ENCODE results near the gene COX6A1.
"Not testable (repeated sequence)": the region's sequence is repeated elsewhere in the genome, so short reads cannot be mapped to it uniquely, and the experiment has no call there.

COX6A1 gene

DNA sequence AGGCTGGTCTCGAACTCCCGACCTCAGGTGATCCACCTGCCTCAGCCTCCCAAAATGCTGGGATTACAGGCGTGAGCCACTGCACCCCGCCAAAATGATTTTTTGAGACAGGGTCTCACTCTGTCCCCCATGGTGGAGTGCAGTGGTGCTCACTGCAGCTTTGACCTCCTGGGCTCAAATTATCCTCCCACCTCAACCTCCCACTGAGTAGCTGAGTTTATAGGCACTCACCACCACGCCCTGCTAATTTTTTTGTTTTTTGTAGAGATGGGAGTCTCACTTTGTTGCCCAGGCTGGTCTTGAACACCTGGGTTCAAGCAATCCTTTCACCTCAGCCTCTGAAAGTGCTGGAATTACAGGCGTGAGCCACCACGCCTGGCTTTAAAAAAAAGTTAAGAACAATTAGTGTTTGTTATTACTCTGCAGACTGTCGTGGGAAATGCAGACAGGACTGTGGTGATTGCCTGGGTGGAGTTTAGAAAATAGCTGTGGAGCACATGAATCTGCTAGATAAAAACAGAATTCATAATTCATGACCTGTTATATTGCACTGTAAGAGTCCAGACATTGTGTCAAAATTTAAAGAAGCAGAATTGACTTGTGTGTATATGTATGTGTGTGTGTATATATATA is 9.2 kb upstream of the COX6A1 start:
- no peak for DNase-seq (ENCODE audit: low spot score)

DNA sequence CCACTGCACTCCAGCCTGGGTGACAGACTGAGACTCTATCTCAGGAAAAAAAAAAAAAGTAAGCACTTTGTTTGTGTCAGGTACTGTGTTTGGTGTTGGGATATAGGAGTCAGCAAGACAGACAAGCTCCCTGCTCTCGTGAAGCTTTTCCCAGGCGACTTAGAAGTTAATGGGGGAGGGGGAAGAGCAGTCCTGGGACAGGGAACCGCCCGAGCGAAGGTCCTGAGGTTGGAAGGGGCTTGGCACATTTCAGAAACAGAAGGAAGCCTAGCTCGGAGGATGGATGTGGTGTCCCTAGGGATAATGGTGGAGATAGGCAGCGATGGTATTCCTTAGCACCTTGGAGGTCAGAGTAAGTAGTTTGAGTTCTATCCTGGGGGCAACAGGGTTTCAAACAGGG is 8.5 kb upstream of the COX6A1 start:
- no peak for DNase-seq (ENCODE audit: low spot score)

DNA sequence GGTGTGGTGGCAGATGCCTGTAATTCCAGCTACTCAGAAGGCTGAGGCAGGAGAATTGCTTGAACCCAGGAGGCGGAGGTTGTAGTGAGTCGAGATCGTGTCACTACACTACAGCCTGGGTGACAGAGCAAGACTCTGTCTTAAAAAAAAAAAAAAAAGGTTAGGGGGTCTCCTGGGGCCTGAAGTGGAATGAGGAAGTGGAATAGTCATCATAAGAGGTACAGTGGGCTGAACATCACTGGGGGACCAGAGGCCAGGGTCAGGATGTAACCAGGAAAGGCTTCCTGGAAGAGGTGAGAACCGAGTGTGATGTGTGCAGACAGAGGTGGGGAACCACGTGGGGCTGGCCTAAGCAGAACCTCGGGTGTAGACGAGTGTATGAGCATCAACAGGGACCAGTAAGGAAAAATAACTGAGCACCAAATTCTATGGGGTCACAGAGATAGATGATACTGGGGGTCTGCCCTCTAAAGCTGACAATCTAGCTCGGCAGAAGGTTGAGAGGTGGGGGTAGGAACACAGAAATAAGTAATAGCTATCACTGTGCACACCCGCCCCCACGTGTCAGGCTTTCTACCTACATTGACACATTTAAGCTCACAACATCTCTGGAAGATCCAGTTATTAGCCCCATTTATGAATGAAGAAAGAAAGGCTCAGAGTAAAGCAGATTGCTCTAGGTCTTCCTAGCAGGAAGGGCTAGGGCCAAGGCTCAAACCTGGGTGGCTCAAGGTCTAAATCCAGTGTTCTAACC is 5.0 kb upstream of the COX6A1 start:
- no peak for DNase-seq (ENCODE audit: low spot score)

DNA sequence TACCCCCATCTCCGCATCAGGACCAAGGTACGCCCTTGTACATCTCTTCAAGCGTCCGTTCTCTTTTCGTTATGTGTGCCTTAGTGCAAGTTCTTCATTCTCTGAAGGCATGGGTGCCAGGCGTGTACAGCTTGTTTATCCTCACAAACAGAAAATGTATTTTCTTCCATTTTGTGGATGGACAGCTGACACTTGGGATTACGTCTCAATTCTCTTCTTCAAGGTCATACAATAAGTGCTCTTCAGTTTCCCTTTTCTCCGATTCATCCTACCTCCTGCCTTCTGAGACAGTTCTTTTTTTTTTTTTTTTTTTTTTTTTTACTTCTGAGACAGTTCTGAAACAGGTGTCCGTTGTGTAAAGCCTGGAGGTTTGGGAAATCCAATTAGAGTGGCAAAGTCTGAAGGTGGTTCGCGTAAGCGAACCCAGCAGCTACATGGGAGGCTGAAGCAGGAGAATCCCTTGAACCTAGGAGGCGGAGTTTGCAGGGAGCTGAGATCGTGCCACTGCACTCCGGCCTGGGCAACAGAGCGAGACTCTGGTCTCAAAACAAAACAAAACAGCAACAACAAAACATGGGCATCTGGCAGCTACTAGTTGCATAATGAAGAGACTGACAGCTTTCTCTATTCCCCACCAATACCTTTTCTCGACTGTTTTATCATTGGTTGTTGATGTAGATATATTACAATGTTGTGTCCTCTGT is 734 bp downstream of the COX6A1 start:
- DNase-seq (ENCODE audit: low spot score): no peak

DNA sequence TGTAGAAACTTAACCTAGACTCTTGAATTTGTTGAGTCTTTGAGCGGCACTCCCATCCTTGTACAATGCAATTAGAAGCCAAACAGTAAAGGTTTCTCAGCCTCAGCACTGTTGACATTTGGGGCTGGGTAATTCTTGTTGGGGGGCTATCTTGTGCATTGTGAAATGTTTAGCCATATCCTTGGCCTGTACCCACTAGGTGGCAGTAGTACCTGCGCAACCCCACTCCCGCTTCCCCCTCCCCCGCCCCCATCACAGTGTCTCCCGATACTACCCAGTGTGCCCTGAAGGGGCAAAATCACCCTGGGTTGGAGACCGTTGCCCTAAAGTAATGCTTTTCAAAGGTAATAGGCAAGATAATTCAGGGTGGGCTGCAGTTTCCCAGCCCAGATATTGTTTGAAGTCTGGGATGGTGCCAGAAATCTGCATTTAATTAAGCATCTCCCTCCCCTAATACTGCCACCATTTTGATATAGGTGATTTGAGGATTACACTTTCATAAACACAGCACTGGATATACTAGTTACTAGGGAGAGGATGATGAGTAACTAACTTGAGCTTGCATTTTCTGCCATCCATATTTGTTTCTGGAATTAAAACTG is 1.8 kb downstream of the COX6A1 start:
- DNase-seq (ENCODE audit: low spot score): peak; percentile 86

DNA sequence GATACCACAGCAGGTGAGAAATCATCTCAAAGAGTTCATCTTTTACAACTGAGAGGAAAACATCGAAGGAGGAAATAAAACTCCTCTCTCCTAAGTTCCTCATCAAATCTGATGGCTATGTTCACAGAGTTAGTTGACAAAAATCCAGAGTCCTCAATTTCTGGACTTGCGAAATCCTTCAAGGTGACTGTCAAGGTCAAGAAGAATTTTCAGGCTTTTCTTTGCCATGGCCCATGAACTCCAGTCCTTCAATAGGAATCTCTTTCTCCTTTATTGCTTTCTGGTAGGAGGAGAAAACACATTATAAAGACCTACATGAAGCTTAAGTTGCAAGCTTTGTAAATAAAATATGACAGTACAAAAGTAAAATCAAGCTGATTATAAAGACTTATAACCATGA is 6.8 kb downstream of the COX6A1 start:
- DNase-seq (ENCODE audit: low spot score): no peak

DNA sequence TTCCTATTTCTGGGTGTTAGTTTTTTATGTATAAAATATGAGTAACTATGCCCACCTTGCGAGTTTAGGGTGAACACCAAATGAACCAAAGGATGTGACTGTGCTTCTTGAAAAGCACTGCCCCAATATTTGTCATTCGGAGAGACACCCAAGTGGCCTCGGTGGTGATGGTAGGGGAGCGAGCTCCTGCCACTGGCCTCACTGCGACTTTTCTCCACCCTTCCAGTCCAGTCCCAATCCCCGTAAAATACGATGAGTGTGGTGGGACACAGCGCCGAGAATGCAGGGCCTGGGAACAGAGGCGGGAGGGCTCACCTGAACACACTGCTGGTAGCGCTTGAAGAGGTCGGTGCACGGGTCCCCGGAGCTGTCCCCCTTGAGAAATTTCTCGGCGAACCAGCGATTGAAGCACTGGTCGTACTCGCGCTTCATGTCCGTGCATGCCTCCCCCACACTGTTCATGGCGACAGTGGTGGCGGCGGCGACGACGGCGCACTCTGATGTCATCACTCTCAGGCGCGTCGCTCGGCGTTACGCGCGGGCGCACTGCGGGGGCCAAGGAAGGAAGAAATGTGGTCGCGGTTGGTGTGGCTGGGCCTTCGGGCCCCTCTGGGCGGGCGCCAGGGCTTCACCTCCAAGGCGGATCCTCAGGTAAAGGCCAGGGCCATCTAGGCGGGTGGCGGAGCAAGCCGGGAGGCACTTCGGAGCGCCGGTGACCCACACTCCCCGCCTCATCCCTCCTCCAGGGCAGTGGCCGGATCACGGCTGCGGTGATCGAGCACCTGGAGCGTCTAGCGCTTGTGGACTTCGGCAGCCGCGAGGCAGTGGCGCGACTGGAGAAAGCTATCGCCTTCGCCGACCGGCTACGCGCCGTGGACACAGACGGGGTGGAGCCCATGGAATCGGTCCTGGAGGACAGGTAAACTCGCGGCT is 8.3 kb downstream of the COX6A1 start, which contains the start of the genes GATC and TRIAP1:
GATC (plus strand) TSS at position 534 of the 933 bp plus-strand sequence; CDS start at position 571, 37 bp downstream.
TRIAP1 (minus strand) TSS at position 474 of the 933 bp plus-strand sequence; CDS start at position 462, 12 bp downstream.
- DNase-seq (ENCODE audit: low spot score): peak; percentile 98

DNA sequence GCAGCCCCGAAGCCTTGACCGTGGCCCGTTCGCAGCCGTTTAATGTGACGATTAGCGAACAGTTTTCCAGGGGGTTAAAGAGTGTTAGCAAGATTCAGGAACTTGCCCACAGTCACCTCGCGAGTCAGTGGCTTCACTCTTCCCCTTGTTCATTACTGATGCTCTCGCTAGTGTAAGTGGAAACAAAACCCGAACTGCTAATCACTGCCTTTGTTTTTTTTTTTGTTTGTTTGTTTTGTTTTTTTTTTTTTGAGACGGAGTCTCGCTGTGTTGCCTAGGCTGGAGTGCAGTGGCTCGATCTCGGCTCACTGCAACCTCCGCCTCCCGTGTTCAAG is 8.9 kb downstream of the COX6A1 start:
- DNase-seq (ENCODE audit: low spot score): not testable (repeated sequence)

DNA sequence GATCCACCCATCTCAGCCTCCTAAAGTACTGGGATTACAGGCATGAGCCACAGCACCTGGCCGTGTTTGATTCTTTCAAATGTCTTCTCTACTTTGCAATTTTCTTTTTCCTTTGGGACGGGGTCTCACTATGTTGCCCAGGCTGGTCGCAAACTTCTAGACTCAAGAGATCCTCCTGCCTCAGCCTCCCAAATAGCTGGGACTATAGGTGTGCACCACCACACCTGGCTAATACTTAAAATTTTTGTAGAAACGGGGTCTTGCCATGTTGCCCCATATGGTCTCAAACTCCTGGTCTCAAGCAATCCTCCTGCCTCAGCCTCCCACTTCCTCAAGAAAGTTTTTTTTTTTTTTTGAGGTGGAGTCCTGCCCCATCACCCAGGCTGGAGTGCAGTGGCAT is 10.1 kb downstream of the COX6A1 start:
- DNase-seq (ENCODE audit: low spot score): no peak

DNA sequence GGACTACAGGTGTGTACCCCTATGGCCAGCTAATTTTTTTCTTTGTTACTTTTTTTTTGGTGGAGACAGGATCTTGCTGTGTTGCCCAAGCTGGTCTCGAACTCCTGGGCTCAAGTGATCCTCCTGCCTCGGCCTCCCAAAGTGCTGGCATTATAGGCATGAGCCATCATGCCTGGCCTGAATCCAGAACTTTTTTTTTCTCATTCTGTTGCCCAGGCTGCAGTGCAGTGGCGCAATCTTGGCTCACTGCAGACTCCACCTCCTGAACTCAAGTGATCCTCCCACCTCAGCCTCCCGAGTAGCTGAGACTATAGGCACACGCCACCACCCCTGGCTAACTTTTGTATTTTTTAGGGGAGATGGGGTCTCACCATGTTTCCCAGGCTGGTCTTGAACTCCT is 14.6 kb downstream of the COX6A1 start:
- not testable (repeated sequence) for DNase-seq (ENCODE audit: low spot score)

DNA sequence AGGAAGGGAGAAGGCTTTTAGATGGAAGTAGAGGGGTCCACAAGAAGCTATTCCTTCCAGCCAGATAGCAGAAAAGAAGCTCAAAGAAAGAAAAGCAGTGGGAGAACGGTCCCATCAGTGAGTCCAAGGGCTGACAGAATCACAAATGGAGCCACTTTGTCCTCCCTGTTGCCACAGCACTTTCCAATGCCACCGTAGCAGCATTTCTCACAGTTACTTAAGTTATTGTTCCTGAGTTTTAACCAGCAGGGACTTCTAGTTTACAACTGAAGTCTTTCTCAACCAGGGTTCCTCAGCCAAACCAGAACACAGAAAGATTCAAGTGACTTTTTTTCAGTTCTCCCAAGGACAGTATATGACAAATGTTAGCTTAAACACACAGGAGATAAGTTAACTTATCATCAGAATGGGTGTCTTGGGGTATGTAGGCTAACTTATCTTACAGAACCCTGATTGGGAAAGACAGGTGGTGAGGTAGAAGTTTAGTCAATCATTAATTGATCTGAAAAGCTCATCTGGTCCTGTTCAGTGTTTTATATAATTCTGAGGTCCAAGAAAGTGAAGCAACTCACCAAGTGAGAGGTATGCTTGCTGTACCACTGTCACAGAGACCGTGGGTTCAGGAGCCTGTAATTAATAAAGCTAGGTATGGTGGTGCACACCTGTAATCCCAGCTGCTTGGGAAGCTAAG is 15.3 kb downstream of the COX6A1 start:
- no peak for DNase-seq (ENCODE audit: low spot score)

DNA sequence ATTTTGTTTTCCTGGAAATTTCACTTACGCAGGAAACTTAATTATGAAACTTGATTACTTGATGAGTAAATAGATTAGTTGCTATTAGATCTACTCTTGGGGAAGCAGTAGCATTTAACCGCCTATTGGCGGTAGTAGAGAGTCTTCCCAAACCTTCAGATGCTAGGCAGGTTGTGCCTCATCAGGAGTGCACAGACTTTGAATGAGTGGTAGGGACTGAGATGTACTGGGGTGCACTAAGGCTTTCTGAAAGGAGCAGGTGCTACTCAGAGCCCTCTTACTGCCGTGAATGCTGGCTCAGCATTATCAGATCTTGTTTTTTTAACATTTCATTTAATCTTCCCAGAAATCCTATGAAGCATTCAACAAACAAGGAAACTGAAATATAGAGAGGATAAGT is 16.1 kb downstream of the COX6A1 start:
- DNase-seq (ENCODE audit: low spot score): no peak

DNA sequence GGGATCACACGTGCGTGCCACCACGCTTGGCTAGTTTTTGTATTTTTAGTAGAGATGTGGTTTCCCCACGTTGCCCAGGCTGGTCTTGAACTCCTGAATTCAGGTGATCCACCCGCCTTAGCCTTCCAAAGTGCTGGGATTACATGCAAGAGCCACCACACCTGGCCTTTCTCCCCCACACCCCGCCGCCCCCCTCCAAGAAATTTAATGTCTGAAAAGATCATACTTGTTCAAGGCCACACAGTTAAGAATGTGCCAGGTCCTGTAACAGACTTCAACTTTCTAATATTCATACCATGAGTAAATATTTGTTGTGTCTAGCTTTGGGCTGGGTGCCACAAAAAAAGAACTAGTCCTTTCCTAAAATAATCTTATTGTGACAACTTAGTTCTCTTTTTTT is 17.4 kb downstream of the COX6A1 start:
- DNase-seq (ENCODE audit: low spot score): no peak

DNA sequence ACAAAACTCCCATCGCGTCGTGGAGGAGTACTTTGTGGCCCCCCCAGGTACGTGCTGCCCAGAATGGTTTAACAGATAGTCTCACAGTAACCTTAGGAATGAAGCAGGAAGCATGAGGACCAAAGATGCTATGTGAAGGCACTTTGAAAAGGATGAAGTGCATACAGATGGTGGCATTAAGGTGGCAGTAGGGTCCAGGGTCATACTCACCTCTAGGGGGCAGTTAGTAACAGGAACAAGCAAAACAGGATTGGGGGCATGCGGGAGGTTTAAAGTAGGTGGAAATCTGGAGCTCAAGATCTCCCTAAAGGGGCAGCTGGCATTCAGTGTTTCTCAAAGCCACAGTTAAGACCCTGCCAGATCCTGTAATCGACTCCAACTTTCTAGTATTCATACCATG is 19.2 kb downstream of the COX6A1 start:
- no peak for DNase-seq (ENCODE audit: low spot score)

DNA sequence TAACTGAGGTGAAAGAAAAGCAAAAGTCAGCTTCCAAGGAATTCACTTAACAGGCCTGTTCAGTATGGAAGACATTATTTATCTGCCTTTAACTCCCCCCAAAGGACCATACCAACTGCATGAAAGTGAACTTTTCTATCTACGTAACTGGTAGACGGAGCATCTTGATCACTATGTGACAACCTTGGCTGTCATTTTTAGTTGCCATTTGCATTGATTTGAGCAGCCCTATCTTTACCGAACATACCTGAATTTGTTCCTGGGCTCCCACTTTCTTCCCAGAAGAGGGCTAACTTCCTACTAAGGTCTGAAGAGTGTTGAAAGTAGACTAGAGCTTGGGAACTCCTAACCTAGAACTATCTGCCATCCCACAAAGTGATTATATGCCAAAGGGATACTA is 22.2 kb downstream of the COX6A1 start:
- no peak for DNase-seq (ENCODE audit: low spot score)

DNA sequence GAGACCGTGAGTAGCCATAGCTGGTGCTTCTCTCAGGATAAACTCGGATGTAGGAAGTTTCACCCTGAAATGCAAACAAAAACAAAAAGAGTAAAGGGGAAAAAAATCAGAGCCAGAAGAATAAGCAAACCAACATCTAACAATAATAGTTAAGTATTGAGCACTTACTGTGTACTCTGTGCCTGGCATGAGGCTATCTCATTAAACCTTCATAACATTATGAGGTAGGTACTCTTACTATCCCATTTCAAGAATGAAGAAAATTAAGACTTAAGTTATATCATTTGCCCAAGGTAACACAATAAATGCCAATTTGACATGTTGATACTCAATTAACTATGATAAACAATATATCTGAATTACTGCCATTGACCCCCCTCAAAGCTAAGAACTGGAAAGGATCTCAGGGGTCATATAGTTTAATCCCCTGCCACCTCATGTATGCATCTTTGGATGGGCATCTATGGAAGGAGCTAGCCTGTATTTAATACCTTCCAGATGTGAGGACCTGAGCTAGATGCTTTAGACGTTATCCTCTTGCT is 24.3 kb downstream of the COX6A1 start:
- no peak for DNase-seq (ENCODE audit: low spot score)

DNA sequence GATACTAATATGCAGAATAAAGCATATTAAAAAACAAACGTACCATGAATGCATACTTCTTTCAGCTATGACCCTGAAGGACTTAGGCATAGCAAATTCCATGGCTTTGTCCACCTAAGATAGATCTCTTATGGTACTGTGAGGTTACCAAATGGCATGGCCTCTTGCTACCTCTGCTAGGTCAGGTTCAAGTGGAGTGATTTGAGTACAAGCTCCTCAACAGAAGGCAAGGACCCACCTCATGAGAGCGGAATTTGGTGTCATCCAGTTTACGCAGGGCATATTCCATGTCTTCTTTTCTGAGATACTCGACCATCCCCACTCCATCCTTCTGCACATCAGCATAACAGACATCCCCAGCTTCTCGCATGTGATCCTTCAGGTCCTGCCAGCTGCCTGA is 25.8 kb downstream of the COX6A1 start:
- no peak for DNase-seq (ENCODE audit: low spot score)

DNA sequence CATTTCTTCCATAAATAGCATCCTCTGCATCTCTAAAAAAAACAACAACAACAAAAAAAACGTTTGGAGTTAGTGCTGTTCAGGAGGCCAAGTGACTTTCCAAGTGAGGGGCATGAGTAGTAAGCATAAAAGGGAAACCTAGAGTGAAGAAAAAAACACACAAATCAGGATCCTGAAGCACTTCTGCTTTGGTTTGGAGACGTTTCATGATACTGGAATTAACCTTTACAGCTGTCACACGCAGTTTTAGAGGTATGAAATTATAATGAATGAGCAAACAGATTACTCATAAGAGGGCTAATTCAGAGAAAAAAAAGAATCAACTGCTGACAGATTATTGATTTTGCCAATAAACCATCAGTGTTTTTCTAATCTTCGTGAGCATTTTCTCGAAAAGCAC is 27.8 kb downstream of the COX6A1 start:
- no peak for DNase-seq (ENCODE audit: low spot score)

DNA sequence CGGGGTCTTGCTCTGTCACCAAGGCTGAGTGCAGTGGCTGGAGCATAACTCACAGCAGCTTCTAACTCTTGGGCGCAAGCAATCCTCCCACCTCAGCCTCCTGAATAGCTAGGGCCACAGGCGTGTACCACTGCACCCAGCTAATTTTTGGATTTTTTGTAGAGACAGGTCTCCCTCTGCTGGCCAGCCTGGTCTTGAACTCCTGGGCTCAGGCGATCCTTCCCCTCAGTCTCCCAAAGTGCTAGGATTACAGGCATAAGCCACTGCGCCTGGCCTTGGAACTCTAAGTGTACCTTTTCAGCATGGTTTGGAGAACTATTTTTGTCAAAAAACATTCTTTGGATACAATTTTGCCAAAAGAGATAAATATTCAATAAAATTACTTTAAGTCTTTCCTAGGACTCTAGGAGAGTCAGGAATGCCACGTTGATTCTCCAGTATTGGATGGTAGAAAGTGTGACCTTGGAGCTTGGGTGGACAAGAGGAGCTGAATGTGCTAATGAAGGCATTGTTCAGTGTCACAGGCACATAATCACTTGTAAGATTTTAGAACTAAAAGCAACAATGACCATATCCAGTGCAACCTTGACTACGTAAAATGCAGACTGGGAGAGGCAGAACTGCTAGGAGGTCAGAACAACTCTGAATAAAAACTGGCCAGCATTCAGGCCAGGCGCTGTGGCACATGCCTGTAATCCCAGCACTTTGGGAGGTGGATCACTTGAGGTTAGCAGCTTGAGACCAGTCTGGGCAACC is 28.8 kb downstream of the COX6A1 start:
- peak; percentile 74 for DNase-seq (ENCODE audit: low spot score)

DNA sequence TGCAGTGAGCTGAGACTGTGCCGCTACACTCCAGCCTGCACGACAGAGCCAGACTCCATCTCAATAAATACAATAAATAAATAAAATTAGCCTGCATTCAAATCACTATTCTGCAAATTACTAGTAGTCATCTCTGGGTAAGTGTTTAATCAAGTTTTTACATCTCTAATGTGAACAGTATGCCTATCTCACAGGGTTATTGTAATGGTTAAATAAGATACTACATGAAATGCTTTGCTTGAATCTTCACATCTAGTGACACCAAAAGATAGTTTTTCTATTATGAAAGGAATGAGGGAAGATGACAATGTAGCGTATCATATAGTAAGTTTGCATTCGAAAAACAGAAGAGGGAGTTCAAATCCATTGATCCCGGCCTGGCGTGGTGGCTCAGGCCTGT is 29.5 kb downstream of the COX6A1 start:
- no peak for DNase-seq (ENCODE audit: low spot score)
